IMR-90 (cell line): ENCODE measurements around the gene PPL. TPM values are rescaled to one million over a fixed set of nuclear protein-coding genes. Genes with fewer than 3 reads are reported as not detected.

Experiments
- ATAC-seq: fragments of 200-7000 bp; cut with Tn5 transposase; 2 replicates; pipeline ENCODE4 v1.9.1; 2020; ENCODE audit warnings: low read depth, mild to moderate bottlenecking, moderate library complexity
- BruUV-seq: library from RNA; stranded (reverse); fragments of 400-500 nt; replicated peaks from 2 replicates; lab custom pipeline; 2021; lab: Mats Ljungman, UMichigan
- CTCF ChIA-PET: fragments of 300-600 bp; formaldehyde crosslinking; extraction: SDS; loops from one replicate; lab custom pipeline; 2021; ENCODE audit warnings: antibody characterized with exemption; lab: Yijun Ruan, JAX
- POLR2A ChIA-PET: fragments of 300-600 bp; sonication (Branson Sonifier 250); formaldehyde crosslinking; loops from one replicate; lab custom pipeline; 2022; ENCODE audit warnings: antibody characterized with exemption; ENCODE audit not compliant: unreplicated experiment; lab: Charles Lee
- DNase-seq: peaks from one replicate; pipeline ENCODE4 v3.0.0; 2013
- H2AFZ ChIP-seq: replicated peaks from 2 replicates; pipeline ENCODE3; 2013; ENCODE audit warnings: low read length, mild to moderate bottlenecking; ENCODE audit not compliant: poor library complexity
- H2AK5ac ChIP-seq: 2 replicates; pipeline ENCODE4 v1.6.1; 2013; ENCODE audit warnings: low read depth, low read length, inconsistent platforms
- H2AK9ac ChIP-seq: replicated peaks from 2 replicates; pipeline ENCODE3; 2013; ENCODE audit warnings: mild to moderate bottlenecking, low read depth, low read length, moderate library complexity; ENCODE audit not compliant: poor library complexity
- H2BK120ac ChIP-seq: 2 replicates; pipeline ENCODE4 v1.6.1; 2013; ENCODE audit warnings: low read depth, low read length, inconsistent platforms
- H2BK15ac ChIP-seq: 3 replicates; pipeline ENCODE4 v1.6.1; 2013; ENCODE audit warnings: low read depth, low read length, inconsistent platforms
- H2BK20ac ChIP-seq: 2 replicates; pipeline ENCODE4 v1.6.1; 2013; ENCODE audit warnings: low read depth, mild to moderate bottlenecking, inconsistent platforms, low read length, moderate library complexity
- H2BK5ac ChIP-seq: 2 replicates; pipeline ENCODE4 v1.6.1; 2013; ENCODE audit warnings: mild to moderate bottlenecking, low read depth, low read length, inconsistent platforms; ENCODE audit not compliant: poor library complexity, severe bottlenecking
- H3K14ac ChIP-seq: replicated peaks from 2 replicates; pipeline ENCODE4 v1.6.1; 2013; ENCODE audit warnings: low read depth, low read length, inconsistent platforms
- H3K18ac ChIP-seq: 2 replicates; pipeline ENCODE4 v1.6.1; 2013; ENCODE audit warnings: low read depth, low read length, control low read depth
- H3K23ac ChIP-seq: 2 replicates; pipeline ENCODE4 v1.6.1; 2013; ENCODE audit warnings: low read depth, low read length, inconsistent platforms
- H3K27ac ChIP-seq: 2 replicates; pipeline ENCODE4 v1.5.1; 2013; ENCODE audit warnings: mild to moderate bottlenecking, control low read depth, low read length; ENCODE audit not compliant: insufficient read depth
- H3K27me3 ChIP-seq: 2 replicates; pipeline ENCODE4 v1.6.1; 2013; ENCODE audit warnings: low read length; ENCODE audit not compliant: control insufficient read depth, insufficient read depth
- H3K36me3 ChIP-seq: 2 replicates; pipeline ENCODE4 v1.6.1; 2013; ENCODE audit warnings: low read length, mixed read lengths; ENCODE audit not compliant: control insufficient read depth, insufficient read depth
- H3K4ac ChIP-seq: 2 replicates; pipeline ENCODE4 v1.6.1; 2013; ENCODE audit warnings: low read depth, low read length, inconsistent platforms
- H3K4me1 ChIP-seq: 2 replicates; pipeline ENCODE4 v1.6.1; 2013; ENCODE audit warnings: low read length, mixed read lengths; ENCODE audit not compliant: control insufficient read depth, insufficient read depth
- H3K4me2 ChIP-seq: 2 replicates; pipeline ENCODE4 v1.6.1; 2013; ENCODE audit warnings: low read depth, mild to moderate bottlenecking, control low read depth, low read length, moderate library complexity
- H3K4me3 ChIP-seq: 2 replicates; pipeline ENCODE4 v1.5.1; 2013; ENCODE audit warnings: low read depth, mild to moderate bottlenecking, control low read depth, low read length, moderate library complexity; ENCODE audit not compliant: insufficient read depth
- H3K56ac ChIP-seq: 2 replicates; pipeline ENCODE4 v1.6.1; 2013; ENCODE audit warnings: low read length, inconsistent platforms; ENCODE audit not compliant: insufficient read depth; ENCODE audit errors: extremely low read depth
- H3K79me1 ChIP-seq, 2 experiments: 2 replicates each; pipeline ENCODE4 v1.6.1; 2013; ENCODE audit warnings: low read length in 2 of 2, inconsistent platforms in 1 of 2, low read depth in 1 of 2
- H3K9ac ChIP-seq: 2 replicates; pipeline ENCODE4 v1.6.1; 2013; ENCODE audit warnings: low read depth, low read length, control low read depth
- H3K9me1 ChIP-seq: 2 replicates; pipeline ENCODE4 v1.6.1; 2013; ENCODE audit warnings: low read length, inconsistent platforms; ENCODE audit not compliant: insufficient read depth
- H3K9me3 ChIP-seq: 2 replicates; pipeline ENCODE4 v1.6.1; 2013; ENCODE audit warnings: low read length; ENCODE audit not compliant: control insufficient read depth, insufficient read depth
- H4K20me1 ChIP-seq: 2 replicates; pipeline ENCODE4 v1.6.1; 2013; ENCODE audit warnings: low read length, inconsistent platforms; ENCODE audit not compliant: insufficient read depth
- H4K5ac ChIP-seq: 2 replicates; pipeline ENCODE4 v1.6.1; 2013; ENCODE audit warnings: mild to moderate bottlenecking, low read depth, low read length, control low read depth
- H4K8ac ChIP-seq, 2 experiments: 2 replicates each; pipeline ENCODE4 v1.6.1; 2013; ENCODE audit warnings: low read depth in 2 of 2, low read length in 2 of 2, control low read depth in 1 of 2, inconsistent platforms in 1 of 2
- H4K91ac ChIP-seq: 2 replicates; pipeline ENCODE4 v1.6.1; 2013; ENCODE audit warnings: low read depth, low read length, inconsistent platforms; ENCODE audit not compliant: insufficient read depth
- MAFK ChIP-seq: IDR thresholded peaks from 2 replicates; pipeline ENCODE4 v1.6.1; 2012; ENCODE audit warnings: low read depth, low read length, improper control_type of control experiment
- NFE2L2 ChIP-seq: fragments of 150-350 bp; IDR thresholded peaks from 2 replicates; pipeline ENCODE4 v1.6.1; 2016; ENCODE audit warnings: low read depth, mild to moderate bottlenecking, low read length
- POLR2A ChIP-seq: IDR thresholded peaks from 2 replicates; pipeline ENCODE4 v1.6.1; 2012; ENCODE audit warnings: mild to moderate bottlenecking, low read depth, low read length
- WGBS, 2 experiments: methylation state at CpG; one replicate each; pipeline versions ENCODE4 v1.1.5 to v1.1.7; 2013; ENCODE audit warnings: missing lambda C conversion rate in 2 of 2; ENCODE audit not compliant: insufficient read length in 1 of 2; ENCODE audit errors: extremely low coverage in 2 of 2; 5-methylcytosine and 5-hydroxymethylcytosine counted together
- dilution Hi-C: fragments of 300-500 bp; cut with HindIII; formaldehyde crosslinking; loops from one replicate; pipeline ENCODE4 v1.14.3; 2018; ENCODE audit warnings: low sequenced_read_pairs; ENCODE audit not compliant: unreplicated experiment
- in situ Hi-C: fragments of 300-500 bp; cut with MboI; formaldehyde crosslinking; loops from 3 replicates; pipeline ENCODE4 v1.14.3; 2019; ENCODE audit warnings: low sequenced_read_pairs, inconsistent platforms, mixed read lengths
- intact Hi-C: fragments of 100-400 bp; cut with micrococcal nuclease; formaldehyde crosslinking; loops from 2 replicates; pipeline ENCODE4 v1.10.0; 2022
- polyA plus RNA-seq, 3 experiments: library from polyadenylated mRNA; depleted of rRNA; stranded (reverse); fragments of >200 nt; gene quantifications; 2 replicates each; pipeline ENCODE4 v1.2.3, GENCODE V29; 2012; ENCODE audit warnings: low replicate concordance in 1 of 3
- total RNA-seq: library from RNA; depleted of rRNA; stranded (reverse); fragments of >200 nt; gene quantifications from 2 replicates; pipeline ENCODE4 v1.2.3, GENCODE V29; 2012
- TF ChIP-seq, protein P1 (sequence below): fragments of 150-350 bp; IDR thresholded peaks from 2 replicates; pipeline ENCODE4 v1.6.1; 2017; ENCODE audit warnings: mild to moderate bottlenecking, antibody characterized with exemption, low read length, low read depth

Gene PPL
- total and polyA plus RNA-seq, 2 of the 4 experiments (the other 2 are of a cell fraction): 0.34 to 0.36 TPM

- in situ Hi-C loops: no loop called here
- no peak overlapping the region for H3K4ac ChIP-seq
- H3K27me3 ChIP-seq: peaks cover 5% of the 10 kb centered on the region; the same call in 1 of the 2 replicates
- no peak overlapping the region for H3K56ac ChIP-seq
- H3K36me3 ChIP-seq: no peaks in the 10 kb centered on the region
- H2BK120ac ChIP-seq: no peak overlapping the region
- POLR2A ChIA-PET: no interaction called here
- no peak overlapping the region for H2AK9ac ChIP-seq
- ATAC-seq (no peak), DNase-seq (no peak)
- no peaks in the 10 kb centered on the region for H3K79me1 ChIP-seq
- dilution Hi-C loops: no loop called here
- no peak overlapping the region for H4K5ac ChIP-seq
- H3K23ac ChIP-seq: no peak overlapping the region
- intact Hi-C loops: no loop called here
- H3K14ac ChIP-seq: no peak overlapping the region
- peaks cover 4% of the 10 kb centered on the region for H3K4me1 ChIP-seq
- no peak overlapping the region for H2BK15ac ChIP-seq
- no peak overlapping the region for H3K4me2 ChIP-seq
- no peaks in the 10 kb centered on the region for H3K9me1 ChIP-seq
- no peak overlapping the region for H3K4me3 ChIP-seq
- H4K20me1 ChIP-seq: 0 out of 2 replicates have a peak, but pooled peaks cover 4% of the 10 kb centered on the region
- no peaks in the 10 kb centered on the region for H3K9me3 ChIP-seq
- no peak overlapping the region for H3K18ac ChIP-seq
- no peak overlapping the region for H4K8ac ChIP-seq
- no peak overlapping the region for H3K27ac ChIP-seq
- TF ChIP-seq MAFK: no peak
- no peak for TF ChIP-seq NFE2L2
- TF ChIP-seq, protein P1, sequence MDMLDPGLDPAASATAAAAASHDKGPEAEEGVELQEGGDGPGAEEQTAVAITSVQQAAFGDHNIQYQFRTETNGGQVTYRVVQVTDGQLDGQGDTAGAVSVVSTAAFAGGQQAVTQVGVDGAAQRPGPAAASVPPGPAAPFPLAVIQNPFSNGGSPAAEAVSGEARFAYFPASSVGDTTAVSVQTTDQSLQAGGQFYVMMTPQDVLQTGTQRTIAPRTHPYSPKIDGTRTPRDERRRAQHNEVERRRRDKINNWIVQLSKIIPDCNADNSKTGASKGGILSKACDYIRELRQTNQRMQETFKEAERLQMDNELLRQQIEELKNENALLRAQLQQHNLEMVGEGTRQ: no peak
- no peak for TF ChIP-seq POLR2A
- no peak overlapping the region for H3K9ac ChIP-seq
- CTCF ChIA-PET: interaction anchor here (0.7 kb wide), 1 partner anchor 132 kb away, joined by 3 read pairs; no protein-coding TSS in a partner anchor
- H2AFZ ChIP-seq: no peak overlapping the region
- H4K91ac ChIP-seq: no peak overlapping the region
- H2BK5ac ChIP-seq: no peak overlapping the region
- WGBS, 2 experiments: no CpG with 5 or more reads among the region's 12 CpGs
- BruUV-seq: no TSS peak
- H2BK20ac ChIP-seq: no peak overlapping the region
- H2AK5ac ChIP-seq: no peak overlapping the region
Measured at GRCh38 chr16:4910828-4911227, 26.1 kb downstream of the PPL start.
